ENCODE results near the gene MAP3K5.
A peak's percentile ranks its signal among the peaks of the same experiment; 100 is the strongest.

MAP3K5 gene

DNA sequence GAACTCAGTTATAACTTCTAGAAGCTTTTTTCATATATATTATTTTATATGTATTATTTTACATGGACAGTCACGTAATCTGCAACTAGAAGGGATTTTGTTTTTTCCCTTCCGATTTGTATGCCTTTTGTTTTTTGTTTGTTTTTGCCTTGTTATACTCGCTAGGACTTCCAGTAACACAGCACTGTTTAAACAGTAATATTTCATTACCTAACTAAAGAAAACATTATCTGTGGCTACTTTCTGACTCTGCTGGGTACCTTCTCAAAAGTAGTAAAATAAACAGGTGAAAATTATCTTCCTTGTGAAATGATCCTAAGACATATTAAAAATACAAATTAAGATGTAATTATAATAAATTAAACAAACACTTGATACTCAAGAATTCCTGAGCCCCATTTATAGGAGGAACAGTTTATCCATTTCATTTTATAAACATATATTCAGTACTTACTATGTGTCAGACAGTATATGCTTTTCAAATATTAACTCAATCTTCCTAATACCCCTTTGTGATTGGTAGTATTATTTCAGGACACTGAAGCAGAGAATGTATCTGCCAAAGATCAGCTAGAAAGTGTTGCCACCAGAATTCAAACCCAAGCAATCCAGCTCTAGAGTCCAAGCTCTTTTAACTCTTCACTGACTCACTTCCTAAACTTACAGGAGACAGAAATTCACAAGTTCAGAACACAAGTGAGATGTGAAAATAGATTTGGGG lies 65.3 kb downstream of the MAP3K5 start:
- TF ChIP-seq, protein P1, sequence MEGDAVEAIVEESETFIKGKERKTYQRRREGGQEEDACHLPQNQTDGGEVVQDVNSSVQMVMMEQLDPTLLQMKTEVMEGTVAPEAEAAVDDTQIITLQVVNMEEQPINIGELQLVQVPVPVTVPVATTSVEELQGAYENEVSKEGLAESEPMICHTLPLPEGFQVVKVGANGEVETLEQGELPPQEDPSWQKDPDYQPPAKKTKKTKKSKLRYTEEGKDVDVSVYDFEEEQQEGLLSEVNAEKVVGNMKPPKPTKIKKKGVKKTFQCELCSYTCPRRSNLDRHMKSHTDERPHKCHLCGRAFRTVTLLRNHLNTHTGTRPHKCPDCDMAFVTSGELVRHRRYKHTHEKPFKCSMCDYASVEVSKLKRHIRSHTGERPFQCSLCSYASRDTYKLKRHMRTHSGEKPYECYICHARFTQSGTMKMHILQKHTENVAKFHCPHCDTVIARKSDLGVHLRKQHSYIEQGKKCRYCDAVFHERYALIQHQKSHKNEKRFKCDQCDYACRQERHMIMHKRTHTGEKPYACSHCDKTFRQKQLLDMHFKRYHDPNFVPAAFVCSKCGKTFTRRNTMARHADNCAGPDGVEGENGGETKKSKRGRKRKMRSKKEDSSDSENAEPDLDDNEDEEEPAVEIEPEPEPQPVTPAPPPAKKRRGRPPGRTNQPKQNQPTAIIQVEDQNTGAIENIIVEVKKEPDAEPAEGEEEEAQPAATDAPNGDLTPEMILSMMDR (IDR thresholded peaks at IDR 0.05; ENCODE audit: insufficient read depth, low read depth, low read length, missing control alignments) = no peak
- no peak overlapping the region for H3K4me3 ChIP-seq (ENCODE audit: low read depth, low read length)
- no peak for DNase-seq (ENCODE audit: low read depth)

DNA sequence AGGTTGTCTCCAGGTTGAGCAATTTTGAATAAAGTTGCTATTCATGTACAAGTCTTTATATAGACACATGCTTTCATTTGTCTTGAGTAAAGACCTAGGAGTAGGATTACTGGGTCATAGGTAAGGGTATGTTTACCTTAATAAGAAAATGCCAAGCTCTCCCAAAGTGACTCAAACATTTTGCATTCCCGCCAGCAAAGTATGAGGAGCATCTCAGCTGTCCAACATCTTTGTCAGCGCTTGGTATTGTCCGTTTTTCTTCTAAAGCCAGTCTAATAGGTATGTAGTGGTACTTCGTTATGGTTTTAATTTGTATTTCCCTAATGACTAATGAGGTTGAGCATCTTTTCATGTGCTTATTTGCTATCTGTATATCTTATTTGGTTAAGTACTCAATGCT lies 67.2 kb downstream of the MAP3K5 start:
- TF ChIP-seq, protein P1 (IDR thresholded peaks at IDR 0.05; ENCODE audit: insufficient read depth, low read depth, low read length, missing control alignments) = no peak
- no peak for DNase-seq (ENCODE audit: low read depth)
- no peak overlapping the region for H3K4me3 ChIP-seq (ENCODE audit: low read depth, low read length)

DNA sequence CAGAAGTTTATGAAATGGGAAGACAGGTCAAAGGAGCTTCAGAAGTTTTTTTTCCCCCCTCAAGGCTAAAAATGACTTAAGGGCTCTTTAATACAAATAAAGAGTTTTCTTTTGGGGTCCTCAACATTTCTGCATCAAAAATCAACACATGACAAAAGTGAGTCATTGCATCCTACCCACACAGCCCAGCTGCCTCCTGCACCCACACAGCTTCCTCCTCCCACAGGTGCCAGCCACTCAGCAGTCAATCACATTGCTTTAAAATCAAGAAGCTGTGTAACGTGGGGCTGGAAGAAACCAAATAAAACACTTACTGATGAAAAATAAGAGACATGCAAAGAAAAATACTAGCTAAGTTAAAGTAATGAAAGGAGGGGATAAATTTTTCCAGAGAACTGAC lies 68.5 kb downstream of the MAP3K5 start:
- TF ChIP-seq, protein P1 (IDR thresholded peaks at IDR 0.05; ENCODE audit: insufficient read depth, low read depth, low read length, missing control alignments) = no peak
- H3K4me3 ChIP-seq (ENCODE audit: low read depth, low read length) = no peak overlapping the region
- peak; percentile 70 for DNase-seq (ENCODE audit: low read depth)

DNA sequence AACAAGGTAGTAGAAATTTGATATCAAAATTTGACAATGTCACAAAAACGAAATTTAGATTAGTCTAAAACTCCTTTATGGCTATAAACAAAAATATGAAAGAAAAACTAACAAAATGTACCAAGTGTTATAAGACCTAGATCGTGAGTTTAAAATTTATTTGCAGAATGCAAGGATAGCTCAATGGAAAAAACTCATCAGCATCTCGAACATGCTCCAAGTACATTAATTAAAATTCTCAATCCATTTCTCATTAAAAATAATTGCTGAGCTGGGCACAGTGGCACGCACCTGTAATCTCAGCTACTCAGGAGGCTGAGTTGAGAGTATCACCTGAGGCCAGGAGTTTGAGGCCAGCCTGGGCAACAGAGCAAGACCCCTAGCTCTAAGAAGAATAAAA lies 70.8 kb downstream of the MAP3K5 start:
- TF ChIP-seq, protein P1 (IDR thresholded peaks at IDR 0.05; ENCODE audit: insufficient read depth, low read depth, low read length, missing control alignments) = no peak
- peak overlapping the region; percentile 37; the same call in 1 of the 2 replicates for H3K4me3 ChIP-seq (ENCODE audit: low read depth, low read length)
- no peak for DNase-seq (ENCODE audit: low read depth)

DNA sequence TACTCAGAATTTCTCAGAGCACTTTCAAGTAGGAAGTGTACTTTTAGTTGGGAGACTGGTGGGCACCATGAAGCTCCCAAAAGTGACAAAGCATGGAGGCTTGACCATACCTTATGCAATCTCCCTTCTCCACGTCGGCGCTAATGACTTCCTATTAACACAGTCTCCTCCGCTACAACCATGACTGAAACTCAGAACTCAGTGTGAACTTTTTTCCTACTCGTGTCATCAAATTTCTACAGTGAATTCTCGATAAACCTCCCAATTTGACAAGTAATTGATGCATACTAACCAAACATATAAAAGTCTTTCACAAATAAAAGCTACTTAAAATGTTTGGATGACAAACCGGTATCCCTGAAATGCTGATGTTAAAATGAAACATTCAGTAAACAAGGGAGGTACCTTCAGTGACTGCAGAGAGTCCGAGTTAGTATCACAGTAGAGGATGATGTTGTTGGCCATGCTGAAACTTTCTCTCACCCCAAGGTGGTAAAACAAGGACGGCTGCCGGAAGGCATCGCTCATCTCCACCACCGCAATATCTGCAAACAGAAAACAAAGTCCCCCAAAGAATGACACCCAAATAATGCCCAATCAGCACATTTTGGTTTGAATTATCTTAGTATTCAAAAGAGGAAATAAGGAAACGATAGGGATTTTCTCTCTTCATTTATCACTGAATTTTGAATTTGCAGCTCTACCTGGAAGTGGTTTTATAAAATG lies 72.1 kb downstream of the MAP3K5 start:
- peak overlapping the region; percentile 37 for H3K4me3 ChIP-seq (ENCODE audit: low read depth, low read length)
- TF ChIP-seq, protein P1 (IDR thresholded peaks at IDR 0.05; ENCODE audit: insufficient read depth, low read depth, low read length, missing control alignments) = no peak
- peak; percentile 92 for DNase-seq (ENCODE audit: low read depth)

DNA sequence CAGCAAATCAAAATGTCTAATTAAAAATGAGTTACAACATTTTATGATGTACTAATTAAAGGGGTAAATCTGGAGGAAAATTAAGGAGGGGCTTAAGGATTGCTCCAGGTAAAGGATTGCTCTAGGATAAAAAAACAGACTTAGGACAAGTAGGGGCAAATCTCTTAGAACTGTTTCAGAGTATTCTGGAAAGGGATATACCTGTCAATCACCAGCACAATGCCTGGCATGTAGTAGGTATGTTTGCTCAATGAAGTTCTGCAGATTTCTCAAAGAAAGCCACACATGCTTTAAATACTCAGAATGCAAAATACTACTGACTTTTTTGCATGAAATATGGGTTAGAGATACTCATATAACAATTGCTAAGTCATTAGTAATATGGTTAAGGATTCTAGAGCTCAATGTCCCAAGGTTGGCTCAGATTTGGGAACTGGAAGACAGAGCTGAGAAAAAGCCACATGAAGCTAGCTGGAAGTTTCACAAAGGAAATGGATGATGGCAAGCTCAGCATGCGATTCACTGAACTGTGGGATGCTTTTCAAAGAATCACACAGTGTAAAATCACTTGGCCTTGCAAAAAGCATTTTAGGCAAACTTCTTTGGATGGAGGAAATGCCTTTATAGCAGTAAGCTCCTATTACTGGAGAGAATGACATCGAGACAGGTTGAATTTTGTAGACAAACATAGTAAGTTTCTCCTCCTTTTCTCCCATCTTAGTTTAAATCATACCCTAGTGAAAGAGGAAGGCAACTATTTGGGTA lies 72.8 kb downstream of the MAP3K5 start:
- H3K4me3 ChIP-seq (ENCODE audit: low read depth, low read length) = peak overlapping the region; percentile 37
- peak; percentile 90 for DNase-seq (ENCODE audit: low read depth)
- TF ChIP-seq, protein P1 (IDR thresholded peaks at IDR 0.05; ENCODE audit: insufficient read depth, low read depth, low read length, missing control alignments) = no peak
